Activated CD8-positive, alpha-beta memory T cell treated with anti-CD3 and anti-CD28 coated beads for 4 hours (primary cell): ENCODE results near the gene PDIA6.
"Not testable (repeated sequence)": the region's sequence is repeated elsewhere in the genome, so short reads cannot be mapped to it uniquely, and the experiment has no call there.

Source experiments
- DNase-seq, 2 donors: peaks; one replicate each; pipeline ENCODE4 v3.0.0-alpha.2; 2020; ENCODE audit warnings: low read depth in 2 of 2

The PDIA6 gene

GRCh38 chr2:10810202-10811161 lies 2.1 kb downstream of the PDIA6 start:
- DNase-seq, result no peak

- DNase-seq, result no peak
Observed at GRCh38 chr2:10806543-10806942, 6.0 kb downstream of the PDIA6 start.

GRCh38 chr2:10805990-10806389 lies 6.6 kb downstream of the PDIA6 start:
- not testable (repeated sequence) for DNase-seq

GRCh38 chr2:10802657-10803056 lies 9.9 kb downstream of the PDIA6 start:
- DNase-seq, result no peak

GRCh38 chr2:10800163-10800562 lies 12.4 kb downstream of the PDIA6 start:
- no peak for DNase-seq

- DNase-seq, result no peak
Observed at GRCh38 chr2:10798783-10799182, 13.8 kb downstream of the PDIA6 start.

DNA sequence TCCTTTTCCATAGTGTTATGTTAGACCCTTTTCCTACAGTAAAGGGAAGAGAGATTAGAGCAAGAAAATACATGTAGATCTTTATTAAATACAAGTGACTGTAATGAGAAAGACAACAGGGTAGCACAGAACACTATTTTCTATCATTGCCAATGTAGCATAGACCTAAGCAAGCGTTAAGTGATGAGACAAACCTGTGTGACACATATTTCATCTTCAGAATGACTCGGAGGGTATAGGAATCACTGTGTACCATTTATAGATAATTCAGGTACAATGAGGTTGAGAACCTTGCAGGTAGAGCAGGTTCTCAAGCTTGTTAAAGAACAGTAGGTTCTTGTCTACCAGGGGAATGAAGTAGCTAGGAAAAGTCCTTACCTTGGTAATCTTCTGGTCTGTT lies 15.9 kb downstream of the PDIA6 start:
- no peak for DNase-seq

DNA sequence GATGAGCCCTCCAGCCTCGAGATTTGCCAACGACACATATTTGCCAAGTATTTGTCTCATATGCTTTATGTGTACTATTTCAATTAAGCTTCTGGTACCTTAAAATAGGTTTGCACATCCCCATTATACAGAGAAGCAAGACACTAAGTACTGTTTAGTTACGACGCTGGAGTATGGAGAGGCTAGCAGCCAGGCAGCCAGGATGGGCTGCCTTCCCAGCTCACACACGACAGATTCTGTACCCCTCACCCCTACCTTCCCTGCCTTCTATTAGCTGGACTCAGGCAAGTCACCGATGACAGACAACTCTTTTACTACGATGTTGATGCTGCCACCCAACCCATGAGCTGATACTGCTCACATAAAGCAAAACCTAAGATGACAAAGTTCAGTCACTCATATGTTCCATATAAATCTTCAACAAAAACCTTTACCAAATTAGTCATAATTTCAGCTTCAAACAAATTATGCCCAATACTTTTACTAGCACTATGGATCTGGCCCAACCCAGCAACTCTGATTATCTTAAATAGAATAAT lies 17.0 kb downstream of the PDIA6 start:
- no peak for DNase-seq

- DNase-seq, result no peak
Observed at GRCh38 chr2:10794876-10795275, 17.7 kb downstream of the PDIA6 start.

DNA sequence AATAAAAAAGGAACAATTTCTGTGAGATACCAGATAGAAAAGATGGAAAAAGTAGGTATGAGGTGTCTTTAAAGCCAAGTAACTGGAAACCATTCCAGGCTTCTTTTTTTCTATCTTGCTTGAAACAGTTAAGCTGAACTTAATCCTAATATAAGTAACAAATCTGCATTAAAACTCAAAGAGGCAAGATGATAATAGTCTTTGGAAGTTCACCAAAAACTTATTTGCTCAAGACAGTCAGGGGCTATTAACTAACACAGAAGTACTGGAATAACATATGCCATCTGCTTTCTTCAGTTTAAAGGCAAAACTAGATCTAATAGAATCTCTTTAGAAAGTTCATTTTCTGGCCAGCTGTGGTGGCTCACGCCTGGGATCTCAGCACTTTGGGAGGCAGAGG lies 18.8 kb downstream of the PDIA6 start:
- DNase-seq, result no peak

- DNase-seq, result no peak
Observed at GRCh38 chr2:10792660-10793400, 19.8 kb downstream of the PDIA6 start.

- no peak for DNase-seq
Observed at GRCh38 chr2:10792001-10792634, 20.5 kb downstream of the PDIA6 start.

GRCh38 chr2:10790228-10790973 lies 22.2 kb downstream of the PDIA6 start:
- DNase-seq, result no peak

DNA sequence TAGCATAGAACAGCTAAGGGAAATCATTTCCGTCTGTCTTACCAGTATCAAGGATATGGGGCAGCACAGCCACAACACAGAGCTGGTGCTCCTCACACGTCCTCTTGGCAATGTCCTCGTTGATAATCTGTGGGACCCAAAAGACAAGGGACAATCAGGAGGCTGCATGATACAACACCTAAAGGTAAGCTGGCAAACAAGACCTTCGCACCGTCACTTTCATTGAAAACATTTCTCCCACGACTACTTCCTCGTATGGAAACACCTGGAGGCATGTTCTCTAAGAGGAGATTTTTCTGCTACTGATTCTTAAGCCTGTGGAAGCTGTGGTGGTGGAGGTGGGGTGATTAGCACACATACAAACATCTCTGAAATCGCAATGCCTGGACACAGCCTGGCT lies 23.7 kb downstream of the PDIA6 start:
- DNase-seq, result no peak

DNA sequence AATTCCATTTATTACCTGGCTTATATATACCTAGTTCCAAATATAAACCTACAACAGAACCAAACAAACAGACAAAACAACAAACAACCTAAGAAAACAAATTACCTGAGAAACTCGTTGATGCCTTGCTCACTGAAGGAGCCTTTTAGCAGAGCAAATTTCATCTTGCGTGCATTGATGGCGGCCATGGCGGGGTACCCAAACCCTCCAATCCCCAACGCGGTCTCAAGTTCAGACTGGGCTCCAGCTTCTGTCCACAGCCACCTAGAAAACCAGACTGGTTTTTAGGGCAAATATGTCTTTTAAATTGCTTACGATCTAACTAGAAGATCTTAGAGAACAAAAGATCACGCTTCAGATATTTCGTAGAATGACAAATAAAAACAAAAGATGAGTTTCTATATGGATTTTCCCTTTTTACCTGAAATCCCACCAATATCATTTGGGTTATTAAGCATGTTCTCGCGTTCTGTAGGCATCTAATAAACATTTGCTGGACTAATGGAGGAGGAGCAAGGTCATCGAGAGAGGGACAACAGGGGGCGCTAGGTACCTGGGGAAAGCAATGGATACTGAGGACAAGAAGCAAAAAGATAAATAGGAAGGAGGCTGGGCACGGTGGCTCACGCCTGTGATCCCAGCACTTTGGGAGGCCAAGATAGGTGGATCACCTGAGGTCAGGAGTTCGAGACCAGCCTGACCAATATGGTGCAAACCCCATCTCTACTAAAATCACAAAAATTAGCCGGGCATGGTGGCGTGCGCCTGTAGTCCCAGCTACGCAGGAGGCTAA lies 25.2 kb downstream of the PDIA6 start:
- DNase-seq, result no peak

- DNase-seq, result no peak
Observed at GRCh38 chr2:10786240-10786982, 26.2 kb downstream of the PDIA6 start.

DNA sequence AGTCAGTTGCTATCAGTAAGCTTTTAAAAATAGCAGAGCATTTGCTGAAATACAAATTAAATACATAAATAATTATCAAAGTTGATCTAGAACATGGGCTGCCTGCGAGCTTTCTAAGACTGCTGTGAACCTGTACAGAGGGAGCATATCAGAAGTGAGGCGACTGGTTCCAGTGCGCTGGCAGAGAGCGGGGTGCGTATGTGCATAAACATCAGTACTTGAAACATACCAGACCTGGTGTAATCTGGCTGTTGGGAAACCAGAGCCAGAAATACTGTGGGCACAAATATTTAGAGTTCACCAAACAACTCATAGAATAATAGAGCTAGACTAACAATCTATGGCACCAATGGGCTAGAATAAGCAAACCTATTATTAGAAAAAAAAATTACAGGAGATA lies 27.3 kb downstream of the PDIA6 start:
- no peak for DNase-seq

GRCh38 chr2:10784719-10785118 lies 27.9 kb downstream of the PDIA6 start:
- DNase-seq, result no peak

DNA sequence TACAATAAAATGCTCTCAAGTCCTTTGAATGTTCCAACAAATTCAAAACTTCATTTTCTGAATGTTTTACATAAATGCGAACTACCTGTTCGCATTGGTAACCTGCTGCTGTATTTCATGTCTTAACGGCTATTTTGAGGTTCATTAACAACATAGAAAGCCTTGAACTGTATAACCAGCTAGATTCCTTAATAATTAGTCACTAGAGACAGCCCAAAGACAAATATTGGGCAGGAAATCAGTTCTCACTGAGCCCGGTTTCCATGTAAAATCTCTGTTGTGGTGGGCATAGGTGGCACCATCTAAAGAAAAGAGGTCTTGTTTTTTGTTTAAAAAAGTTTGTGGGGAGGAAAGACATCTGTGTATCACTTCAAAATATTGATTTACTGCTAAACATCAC lies 29.2 kb downstream of the PDIA6 start:
- DNase-seq, result no peak

DNA sequence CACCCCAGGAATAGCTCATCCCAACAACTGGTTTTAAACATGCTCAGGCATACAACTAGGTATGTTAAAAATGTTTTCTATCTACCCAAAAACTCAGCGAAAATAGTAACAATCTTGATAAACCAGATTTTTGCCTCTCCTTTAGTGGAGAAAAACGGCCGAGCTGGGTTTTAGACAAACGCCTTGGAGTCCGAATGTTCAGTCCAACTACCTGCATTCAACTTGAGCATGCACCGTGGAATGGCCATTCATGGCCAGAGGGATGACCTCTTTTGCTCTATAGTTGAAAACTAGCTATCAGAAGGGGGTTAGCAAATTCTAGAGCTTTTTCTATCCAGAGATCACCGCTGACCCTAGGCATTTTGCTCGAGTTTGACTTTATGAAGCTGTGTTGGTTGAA lies 30.8 kb downstream of the PDIA6 start:
- DNase-seq, result no peak
